ENCODE results near the gene LRP1B.

GRCh38 chr2:141652308-141652707, 478.5 kb downstream of the LRP1B start:
- no peak for TF ChIP-seq CTCF (IDR thresholded peaks at IDR 0.05)
- TF ChIP-seq POLR2A (IDR thresholded peaks at IDR 0.05): no peak
